Fibroblast of lung (primary cell): ENCODE results near the gene UBAC1.

ENCODE experiments used
- EZH2 ChIP-seq: IDR thresholded peaks from 2 replicates; pipeline ENCODE4 v1.5.1; 2012; ENCODE audit warnings: low read length, control low read depth, mild to moderate bottlenecking; ENCODE audit errors: missing control alignments
- TF ChIP-seq, protein P1 (sequence below), 2 donors: IDR thresholded peaks in 1 of 2; conservative IDR thresholded peaks in 1 of 2; 1 replicate in 1 of 2; 2 replicates in 1 of 2; pipeline ENCODE4 v1.5.1; 2011 to 2012; ENCODE audit warnings: low read length in 2 of 2, control low read depth in 1 of 2, inconsistent platforms in 1 of 2, low read depth in 1 of 2, mild to moderate bottlenecking in 1 of 2

DNA sequence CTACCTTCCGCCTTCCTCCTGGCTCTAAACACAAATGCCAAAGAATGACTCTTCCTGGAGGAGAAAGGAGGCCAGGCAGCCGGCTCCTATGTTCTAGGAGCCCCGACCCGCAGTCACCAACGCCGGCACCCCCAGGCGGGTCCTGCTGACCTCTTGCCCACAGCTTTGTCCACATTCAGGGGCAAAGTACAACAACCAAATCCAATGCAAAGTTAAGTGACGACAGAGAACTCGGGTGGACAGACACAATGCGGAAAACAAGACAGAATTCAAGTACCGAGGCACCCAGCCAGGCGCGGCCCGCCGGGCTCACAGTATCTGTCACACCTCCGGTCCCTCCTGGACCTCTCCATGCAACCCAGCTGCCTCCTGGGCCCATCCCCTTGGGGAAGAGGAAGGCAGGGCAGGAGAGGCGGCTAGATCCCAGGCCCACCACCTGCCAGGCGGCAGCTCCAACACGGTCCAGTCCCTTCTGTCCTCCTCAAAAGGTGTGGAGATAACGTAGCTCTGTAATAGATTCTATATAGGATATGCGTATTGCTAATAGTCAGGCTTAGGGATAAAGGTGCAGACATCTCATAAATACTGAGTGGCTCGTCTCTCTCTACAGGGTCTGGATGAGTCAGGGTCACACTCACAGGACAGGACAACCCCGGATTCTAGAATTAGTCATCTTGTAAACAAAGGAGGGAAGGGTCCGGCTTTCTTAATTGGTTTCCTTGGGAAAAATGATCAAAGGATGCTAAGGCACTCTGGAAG is 46.9 kb upstream of the UBAC1 start:
- TF ChIP-seq, protein P1, sequence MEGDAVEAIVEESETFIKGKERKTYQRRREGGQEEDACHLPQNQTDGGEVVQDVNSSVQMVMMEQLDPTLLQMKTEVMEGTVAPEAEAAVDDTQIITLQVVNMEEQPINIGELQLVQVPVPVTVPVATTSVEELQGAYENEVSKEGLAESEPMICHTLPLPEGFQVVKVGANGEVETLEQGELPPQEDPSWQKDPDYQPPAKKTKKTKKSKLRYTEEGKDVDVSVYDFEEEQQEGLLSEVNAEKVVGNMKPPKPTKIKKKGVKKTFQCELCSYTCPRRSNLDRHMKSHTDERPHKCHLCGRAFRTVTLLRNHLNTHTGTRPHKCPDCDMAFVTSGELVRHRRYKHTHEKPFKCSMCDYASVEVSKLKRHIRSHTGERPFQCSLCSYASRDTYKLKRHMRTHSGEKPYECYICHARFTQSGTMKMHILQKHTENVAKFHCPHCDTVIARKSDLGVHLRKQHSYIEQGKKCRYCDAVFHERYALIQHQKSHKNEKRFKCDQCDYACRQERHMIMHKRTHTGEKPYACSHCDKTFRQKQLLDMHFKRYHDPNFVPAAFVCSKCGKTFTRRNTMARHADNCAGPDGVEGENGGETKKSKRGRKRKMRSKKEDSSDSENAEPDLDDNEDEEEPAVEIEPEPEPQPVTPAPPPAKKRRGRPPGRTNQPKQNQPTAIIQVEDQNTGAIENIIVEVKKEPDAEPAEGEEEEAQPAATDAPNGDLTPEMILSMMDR (conservative IDR thresholded peaks at IDR 0.05 in 1 of 2, IDR thresholded peaks at IDR 0.05 in 1 of 2; ENCODE audit: low read depth in 1 of 2, low read length in 2 of 2), result no peak
- no peak for TF ChIP-seq EZH2
